Liver (tissue), 9 donors: ENCODE data around the gene TGM2. TPM values are rescaled to one million over a fixed set of nuclear protein-coding genes. Genes with fewer than 3 reads are reported as not detected.

Experiments used
- DNase-seq: peaks from one replicate; pipeline ENCODE4 v3.0.0-alpha.2; 2017; ENCODE audit warnings: low spot score
- H3K27ac ChIP-seq, 2 donors: one replicate each; pipeline ENCODE4 v1.7.0; 2013; ENCODE audit warnings: inconsistent platforms in 2 of 2, low read length in 2 of 2, control low read depth in 1 of 2, low read depth in 1 of 2, mild to moderate bottlenecking in 1 of 2
- H3K27me3 ChIP-seq, 4 donors: one replicate each; pipeline versions ENCODE4 v1.6.1 to v1.7.0; 2013; ENCODE audit warnings: low read length in 3 of 4, inconsistent platforms in 1 of 4, mild to moderate bottlenecking in 1 of 4, moderate library complexity in 1 of 4; ENCODE audit not compliant: control insufficient read depth in 4 of 4, insufficient read depth in 4 of 4
- H3K36me3 ChIP-seq, 4 donors: one replicate each; pipeline versions ENCODE4 v1.6.1 to v1.7.0; 2013; ENCODE audit warnings: low read length in 3 of 4, mild to moderate bottlenecking in 3 of 4, low read depth in 1 of 4, moderate library complexity in 1 of 4; ENCODE audit not compliant: control insufficient read depth in 4 of 4, insufficient read depth in 3 of 4
- H3K4me1 ChIP-seq, 4 donors: one replicate each; pipeline versions ENCODE4 v1.6.1 to v1.7.0; 2013; ENCODE audit warnings: low read length in 3 of 4, mild to moderate bottlenecking in 3 of 4, moderate library complexity in 1 of 4; ENCODE audit not compliant: control insufficient read depth in 4 of 4, insufficient read depth in 4 of 4
- H3K4me3 ChIP-seq, 3 donors: one replicate each; pipeline versions ENCODE4 v1.6.1 to v1.7.0; 2013; ENCODE audit warnings: low read length in 3 of 3, control low read depth in 1 of 3, low read depth in 1 of 3, mild to moderate bottlenecking in 1 of 3
- H3K9ac ChIP-seq, 2 donors: one replicate each; pipeline ENCODE4 v1.7.0; 2013; ENCODE audit warnings: low read length in 2 of 2, mild to moderate bottlenecking in 2 of 2, moderate library complexity in 2 of 2, control low read depth in 1 of 2, low read depth in 1 of 2
- H3K9me3 ChIP-seq, 4 donors: one replicate each; pipeline versions ENCODE4 v1.6.1 to v1.7.0; 2013; ENCODE audit warnings: low read length in 3 of 4; ENCODE audit not compliant: control insufficient read depth in 4 of 4
- ATF3 ChIP-seq: IDR thresholded peaks from 2 replicates; pipeline ENCODE4 v1.6.1; 2016; ENCODE audit warnings: antibody characterized with exemption
- EGR1 ChIP-seq, 2 donors: IDR thresholded peaks; 2 replicates each; pipeline ENCODE4 v1.6.1; 2016 to 2018; ENCODE audit warnings: antibody characterized with exemption in 2 of 2, low read depth in 2 of 2
- FOXA2 ChIP-seq: IDR thresholded peaks from 2 replicates; pipeline ENCODE4 v1.6.1; 2016; ENCODE audit warnings: antibody characterized with exemption
- GABPA ChIP-seq, 2 donors: IDR thresholded peaks in 1 of 2; conservative IDR thresholded peaks in 1 of 2; 2 replicates each; pipeline ENCODE4 v1.6.1; 2016; ENCODE audit warnings: antibody characterized with exemption in 2 of 2, mild to moderate bottlenecking in 1 of 2, moderate library complexity in 1 of 2
- HNF4A ChIP-seq, 2 donors: conservative IDR thresholded peaks; 2 replicates each; pipeline ENCODE4 v1.6.1; 2016; ENCODE audit warnings: antibody characterized with exemption in 2 of 2, mild to moderate bottlenecking in 2 of 2
- HNF4G ChIP-seq: IDR thresholded peaks from 2 replicates; pipeline ENCODE4 v1.6.1; 2016; ENCODE audit warnings: antibody characterized with exemption
- JUND ChIP-seq, 2 donors: IDR thresholded peaks; 2 replicates each; pipeline ENCODE4 v1.6.1; 2016; ENCODE audit warnings: antibody characterized with exemption in 2 of 2
- MAX ChIP-seq: IDR thresholded peaks from 2 replicates; pipeline ENCODE4 v1.6.1; 2016; ENCODE audit warnings: antibody characterized with exemption
- NR2F2 ChIP-seq: IDR thresholded peaks from 2 replicates; pipeline ENCODE4 v1.6.1; 2016; ENCODE audit warnings: antibody characterized with exemption
- RAD21 ChIP-seq, 2 donors: IDR thresholded peaks; 2 replicates each; pipeline ENCODE4 v1.6.1; 2016; ENCODE audit warnings: antibody characterized with exemption in 2 of 2, mild to moderate bottlenecking in 2 of 2
- RXRA ChIP-seq, 2 donors: IDR thresholded peaks; 2 replicates each; pipeline ENCODE4 v1.6.1; 2017 to 2018; ENCODE audit warnings: antibody characterized with exemption in 2 of 2, mild to moderate bottlenecking in 1 of 2
- SP1 ChIP-seq: IDR thresholded peaks from 2 replicates; pipeline ENCODE4 v1.6.1; 2018; ENCODE audit warnings: antibody characterized with exemption, mild to moderate bottlenecking
- TAF1 ChIP-seq: conservative IDR thresholded peaks from 2 replicates; pipeline ENCODE4 v1.6.1; 2016; ENCODE audit warnings: antibody characterized with exemption, mild to moderate bottlenecking
- YY1 ChIP-seq: IDR thresholded peaks from 2 replicates; pipeline ENCODE4 v1.6.1; 2016; ENCODE audit warnings: antibody characterized with exemption, mild to moderate bottlenecking
- ZBTB33 ChIP-seq: IDR thresholded peaks from 2 replicates; pipeline ENCODE4 v1.6.1; 2016; ENCODE audit warnings: antibody characterized with exemption
- WGBS: extraction: QIAGEN DNeasy Blood & Tissue Kit; methylation state at CpG from one replicate; pipeline ENCODE4 v1.1.7; 2013; 5-methylcytosine and 5-hydroxymethylcytosine counted together
- polyA plus RNA-seq, 2 donors: library from polyadenylated mRNA; stranded (reverse) in 1 of 2; unstranded in 1 of 2; fragments of 200-250 nt in 1 of 2; fragments of >200 nt in 1 of 2; fragmentation: Nextera tagmentation in 1 of 2; extraction: Ambion mirVana in 1 of 2; gene quantifications; one replicate each; pipeline versions ENCODE4 v1.2.1 to v1.2.3, GENCODE V29; 2013 to 2015
- total RNA-seq, 2 donors: library from RNA; depleted of rRNA; stranded (reverse); fragments of >200 nt; gene quantifications; one replicate each; pipeline ENCODE4 v1.2.3, GENCODE V29; 2014
- donor health status: healthy.
- donor health status: healthy.
- donor health status: healthy.
- donor health status: healthy.
- donor health status: healthy.

Gene TGM2
- total and polyA plus RNA-seq, 4 donors, result 106 to 375 (median 190) TPM

GRCh38 chr20:38199501-38200390 lies 34.7 kb upstream of the TGM2 start:
- Histone ChIP-seq H3K27ac (no peak overlapping the region), H3K9me3 (no peaks in the 10 kb centered on the region), H3K4me1 (peaks cover 3 to 12% (median 9%) of the 10 kb centered on the region in 4 donors), H3K9ac (no peak overlapping the region), H3K4me3 (no peak overlapping the region), H3K36me3 (no peaks in the 10 kb centered on the region), H3K27me3 (no peaks in the 10 kb centered on the region)
- WGBS, result 93% methylated on average over 14 of the region's 14 CpGs
- TF ChIP-seq FOXA2, result no peak
- TF ChIP-seq RXRA (IDR thresholded peaks at IDR 0.05), result no peak
- no peak for TF ChIP-seq YY1
- no peak for TF ChIP-seq ATF3
- no peak for TF ChIP-seq RAD21 (IDR thresholded peaks at IDR 0.05)
- TF ChIP-seq HNF4A (conservative IDR thresholded peaks at IDR 0.05), result no peak
- TF ChIP-seq NR2F2, result no peak
- TF ChIP-seq JUND (IDR thresholded peaks at IDR 0.05), result no peak
- TF ChIP-seq ZBTB33, result no peak
- no peak for TF ChIP-seq MAX
- TF ChIP-seq SP1, result no peak
- DNase-seq, result no peak

- Histone ChIP-seq H3K9me3 (no peaks in the 10 kb centered on the region), H3K36me3 (no peaks in the 10 kb centered on the region), H3K27ac (no peak overlapping the region), H3K4me3 (no peak overlapping the region), H3K9ac (no peak overlapping the region), H3K27me3 (no peaks in the 10 kb centered on the region), H3K4me1 (peaks cover 3 to 12% (median 9%) of the 10 kb centered on the region in 4 donors)
- WGBS, result 87% methylated on average over 8 of the region's 8 CpGs
- no peak for TF ChIP-seq ATF3
- DNase-seq, result no peak
These were observed 33.3 kb upstream of the TGM2 start for GRCh38 chr20:38198238-38198861.

GRCh38 chr20:38197619-38198018 lies 32.5 kb upstream of the TGM2 start:
- DNase-seq, result no peak
- no peaks in the 10 kb centered on the region for H3K9me3 ChIP-seq
- TF ChIP-seq GABPA (IDR thresholded peaks at IDR 0.05 in 1 of 2, conservative IDR thresholded peaks at IDR 0.05 in 1 of 2) (no peak), EGR1 (IDR thresholded peaks at IDR 0.05; ENCODE audit: low read depth in 2 of 2) (no peak), HNF4A (conservative IDR thresholded peaks at IDR 0.05) (no peak), HNF4G (no peak), MAX (no peak), RAD21 (IDR thresholded peaks at IDR 0.05) (no peak), ZBTB33 (no peak), SP1 (no peak), TAF1 (no peak)
- no peaks in the 10 kb centered on the region for H3K27me3 ChIP-seq
- 95% methylated on average over 1 of the region's 1 CpG for WGBS
- no peaks in the 10 kb centered on the region for H3K36me3 ChIP-seq
- no peak overlapping the region for H3K9ac ChIP-seq
- H3K27ac ChIP-seq, result no peak overlapping the region
- H3K4me3 ChIP-seq, result no peak overlapping the region
- H3K4me1 ChIP-seq, result peaks cover 3 to 12% (median 9%) of the 10 kb centered on the region in 4 donors
